PC-9 (cell line): ENCODE data around the gene PLXDC1. TPM values are rescaled to one million over a fixed set of nuclear protein-coding genes. Genes with fewer than 3 reads are reported as not detected.

Source experiments
- BruUV-seq: library from RNA; stranded (reverse); fragments of 400-500 nt; replicated peaks from 2 replicates; lab custom pipeline; 2021; lab: Mats Ljungman, UMichigan
- CTCF ChIA-PET: fragments of 300-600 bp; sonication (Branson Sonifier 250); formaldehyde crosslinking; loops from one replicate; lab custom pipeline; 2022; ENCODE audit warnings: antibody characterized with exemption; lab: Charles Lee
- POLR2A ChIA-PET: fragments of 300-600 bp; sonication (Branson Sonifier 250); formaldehyde crosslinking; loops from one replicate; lab custom pipeline; 2022; ENCODE audit warnings: antibody characterized with exemption; ENCODE audit not compliant: unreplicated experiment; lab: Charles Lee
- DNase-seq, 2 experiments: peaks; one replicate each; pipeline versions ENCODE4 v3.0.0 to v3.0.0-alpha.2; 2015 to 2022; ENCODE audit warnings: mixed read lengths in 1 of 2
- H2AFZ ChIP-seq: fragments of 200-600 bp; sonication (generic); 2 replicates; pipeline ENCODE4 v1.8.1; 2017; ENCODE audit warnings: antibody characterized with exemption
- H3F3A ChIP-seq: fragments of 200-600 bp; sonication (generic); 2 replicates; pipeline ENCODE4 v1.8.1; 2017; ENCODE audit warnings: antibody characterized with exemption, mild to moderate bottlenecking, low read depth; ENCODE audit not compliant: insufficient read depth
- H3K27ac ChIP-seq: fragments of 200-600 bp; sonication (generic); 2 replicates; pipeline ENCODE4 v1.6.1; 2016; ENCODE audit warnings: mixed run types
- H3K27me3 ChIP-seq: fragments of 200-600 bp; sonication (generic); 2 replicates; pipeline ENCODE4 v1.6.1; 2016; ENCODE audit warnings: low read depth, mixed run types; ENCODE audit not compliant: insufficient read depth
- H3K36me3 ChIP-seq: fragments of 200-600 bp; sonication (generic); 2 replicates; pipeline ENCODE4 v1.6.1; 2016; ENCODE audit warnings: low read depth, mixed run types
- H3K4me1 ChIP-seq: fragments of 200-600 bp; sonication (generic); replicated peaks from 2 replicates; pipeline ENCODE4 v1.6.1; 2016; ENCODE audit warnings: mixed run types; ENCODE audit not compliant: insufficient read depth
- H3K4me2 ChIP-seq: fragments of 200-600 bp; sonication (generic); 2 replicates; pipeline ENCODE4 v1.6.1; 2017; ENCODE audit warnings: mixed run types
- H3K4me3 ChIP-seq: fragments of 200-600 bp; sonication (generic); 2 replicates; pipeline ENCODE4 v1.6.1; 2016; ENCODE audit warnings: mixed run types
- H3K79me2 ChIP-seq: fragments of 200-600 bp; sonication (generic); 2 replicates; pipeline ENCODE4 v1.6.1; 2017; ENCODE audit warnings: low read depth, mixed run types
- H3K9me2 ChIP-seq: fragments of 200-600 bp; sonication (generic); 2 replicates; pipeline ENCODE4 v1.8.1; 2017; ENCODE audit warnings: mild to moderate bottlenecking; ENCODE audit not compliant: insufficient read depth
- H3K9me3 ChIP-seq: fragments of 200-600 bp; sonication (generic); 2 replicates; pipeline ENCODE4 v1.8.1; 2016; ENCODE audit warnings: low read depth; ENCODE audit not compliant: insufficient read depth
- H4K20me1 ChIP-seq: fragments of 200-600 bp; sonication (generic); 2 replicates; pipeline ENCODE4 v1.8.1; 2017; ENCODE audit not compliant: insufficient read depth
- EZH2 ChIP-seq: fragments of 200-600 bp; sonication (generic); IDR thresholded peaks from 2 replicates; pipeline ENCODE4 v1.8.0; 2017; ENCODE audit warnings: antibody characterized with exemption, low read depth
- intact Hi-C: fragments of 100-400 bp; cut with micrococcal nuclease; formaldehyde crosslinking; loops from one replicate; pipeline ENCODE4 v1.10.0; 2022; ENCODE audit not compliant: unreplicated experiment
- total RNA-seq: library from RNA; stranded (reverse); gene quantifications from 2 replicates; pipeline ENCODE4 v1.2.3, GENCODE V29; 2021
- TF ChIP-seq, protein P1 (sequence below): fragments of 200-600 bp; sonication (generic); conservative IDR thresholded peaks from 2 replicates; pipeline ENCODE4 v1.6.1; 2017; ENCODE audit warnings: mixed run types, antibody characterized with exemption, mild to moderate bottlenecking, moderate library complexity

PLXDC1 gene
- total RNA-seq, 1 experiment from 2014 or later, result 2.5 TPM

DNA sequence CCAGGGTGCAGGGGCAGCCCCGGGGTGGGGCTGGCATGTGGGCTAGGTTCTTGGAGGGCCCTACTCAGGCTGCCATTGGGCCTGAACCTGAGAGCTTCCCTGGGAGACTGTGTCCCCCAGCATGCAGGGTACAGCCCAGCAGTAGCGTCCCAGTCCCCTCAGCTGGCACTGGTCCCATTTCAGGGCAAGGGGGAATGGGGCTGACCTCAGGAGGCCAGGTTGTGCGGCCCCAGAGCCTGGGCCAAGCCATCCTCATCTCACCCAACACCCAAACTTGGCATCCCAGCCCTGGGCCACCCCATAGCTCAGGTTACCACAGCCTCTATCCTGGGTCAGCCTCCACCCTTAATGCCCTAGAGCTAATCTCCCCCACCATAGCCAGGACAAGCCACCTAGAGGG, 6.3 kb downstream of the PLXDC1 start:
- TF ChIP-seq, protein P1, sequence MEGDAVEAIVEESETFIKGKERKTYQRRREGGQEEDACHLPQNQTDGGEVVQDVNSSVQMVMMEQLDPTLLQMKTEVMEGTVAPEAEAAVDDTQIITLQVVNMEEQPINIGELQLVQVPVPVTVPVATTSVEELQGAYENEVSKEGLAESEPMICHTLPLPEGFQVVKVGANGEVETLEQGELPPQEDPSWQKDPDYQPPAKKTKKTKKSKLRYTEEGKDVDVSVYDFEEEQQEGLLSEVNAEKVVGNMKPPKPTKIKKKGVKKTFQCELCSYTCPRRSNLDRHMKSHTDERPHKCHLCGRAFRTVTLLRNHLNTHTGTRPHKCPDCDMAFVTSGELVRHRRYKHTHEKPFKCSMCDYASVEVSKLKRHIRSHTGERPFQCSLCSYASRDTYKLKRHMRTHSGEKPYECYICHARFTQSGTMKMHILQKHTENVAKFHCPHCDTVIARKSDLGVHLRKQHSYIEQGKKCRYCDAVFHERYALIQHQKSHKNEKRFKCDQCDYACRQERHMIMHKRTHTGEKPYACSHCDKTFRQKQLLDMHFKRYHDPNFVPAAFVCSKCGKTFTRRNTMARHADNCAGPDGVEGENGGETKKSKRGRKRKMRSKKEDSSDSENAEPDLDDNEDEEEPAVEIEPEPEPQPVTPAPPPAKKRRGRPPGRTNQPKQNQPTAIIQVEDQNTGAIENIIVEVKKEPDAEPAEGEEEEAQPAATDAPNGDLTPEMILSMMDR, result no peak
- no peak for TF ChIP-seq EZH2
- no peak for DNase-seq
- Histone ChIP-seq H3F3A (0 out of 2 replicates have a peak, but pooled peaks cover 9% of the 10 kb centered on the region), H3K4me2 (no peak overlapping the region), H3K4me3 (no peak overlapping the region), H3K79me2 (no peaks in the 10 kb centered on the region), H2AFZ (no peak overlapping the region), H3K36me3 (no peaks in the 10 kb centered on the region), H3K9me3 (no peaks in the 10 kb centered on the region), H4K20me1 (no peaks in the 10 kb centered on the region), H3K4me1 (no peaks in the 10 kb centered on the region), H3K27ac (no peak overlapping the region), H3K27me3 (no peaks in the 10 kb centered on the region), H3K9me2 (no peaks in the 10 kb centered on the region)
- POLR2A ChIA-PET, result interaction anchor here (0.6 kb wide), 1 partner anchor 74 kb away, joined by 4 read pairs; no protein-coding TSS in a partner anchor
- CTCF ChIA-PET, result interaction anchor here (1.1 kb wide), 1 partner anchor 8 kb away, joined by 5 read pairs; no protein-coding TSS in a partner anchor
- intact Hi-C loops, result no loop called here
- no TSS peak for BruUV-seq

DNA sequence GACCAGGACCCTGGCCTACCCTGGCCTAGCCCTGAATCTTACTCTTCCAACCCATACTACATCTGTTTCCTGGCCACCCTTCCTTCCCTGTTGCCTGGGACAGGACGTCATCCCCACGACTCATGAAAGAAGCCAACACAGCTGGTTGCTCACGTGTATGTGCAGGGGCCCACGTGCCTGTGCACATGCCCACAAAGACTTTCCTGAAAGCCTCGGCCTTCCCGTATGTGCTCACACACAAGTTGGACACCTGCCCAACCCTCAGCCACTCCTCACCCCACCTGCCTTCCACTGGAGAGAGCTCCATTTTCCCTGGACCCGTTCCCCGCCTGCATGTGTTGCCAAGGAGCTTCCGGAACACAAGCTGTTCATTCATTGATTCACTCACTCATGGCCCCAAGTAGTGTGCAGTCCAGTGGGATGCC, 7.0 kb downstream of the PLXDC1 start:
- Histone ChIP-seq H3K79me2 (no peaks in the 10 kb centered on the region), H2AFZ (no peak overlapping the region), H3K27ac (no peak overlapping the region), H3K9me3 (no peaks in the 10 kb centered on the region), H3K27me3 (no peaks in the 10 kb centered on the region), H3F3A (peaks cover 14% of the 10 kb centered on the region; the same call in 1 of the 2 replicates), H3K4me2 (no peak overlapping the region), H3K9me2 (no peaks in the 10 kb centered on the region), H4K20me1 (no peaks in the 10 kb centered on the region), H3K36me3 (no peaks in the 10 kb centered on the region), H3K4me3 (no peak overlapping the region), H3K4me1 (peaks cover 7% of the 10 kb centered on the region)
- POLR2A ChIA-PET, result no interaction called here
- BruUV-seq, result no TSS peak
- no peak for TF ChIP-seq EZH2
- TF ChIP-seq, protein P1, result no peak
- DNase-seq, result peak in 1 of 2 experiments; percentile 44
- intact Hi-C loops, result no loop called here
- CTCF ChIA-PET, result interaction anchor here (1.1 kb wide), 1 partner anchor 8 kb away, joined by 5 read pairs; no protein-coding TSS in a partner anchor

DNA sequence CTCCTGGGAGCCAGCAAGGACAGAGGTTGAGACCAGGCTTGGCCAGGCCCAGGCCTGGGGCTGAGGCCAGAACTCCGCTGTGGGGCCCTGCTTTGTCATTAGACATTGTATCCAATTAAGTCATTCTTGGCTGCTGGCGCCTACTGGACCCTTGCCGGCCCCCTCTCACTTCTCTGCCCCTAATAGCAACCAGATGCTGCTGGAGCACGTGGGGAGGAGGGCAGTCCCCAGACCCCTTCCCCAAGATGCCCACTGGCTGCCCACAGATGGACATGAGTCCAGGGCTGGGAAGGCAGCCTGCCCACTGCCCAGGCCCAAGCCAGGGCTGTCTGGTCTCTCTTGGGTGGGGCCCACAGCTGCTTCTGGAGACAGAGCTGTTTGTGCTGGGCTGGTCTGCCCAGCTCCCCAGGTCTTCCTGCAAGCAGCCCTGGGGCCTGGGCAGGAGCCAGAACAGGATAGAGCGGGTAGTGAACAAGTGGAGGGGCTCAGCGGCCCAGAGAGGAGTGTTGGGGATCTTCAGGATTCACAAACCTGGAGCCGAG, 7.8 kb downstream of the PLXDC1 start:
- H3K27me3 ChIP-seq, result no peaks in the 10 kb centered on the region
- ChIA-PET CTCF (no interaction called here), POLR2A (no interaction called here)
- no peaks in the 10 kb centered on the region for H3K9me2 ChIP-seq
- H3F3A ChIP-seq, result peaks cover 23% of the 10 kb centered on the region; the same call in 1 of the 2 replicates
- no peak for DNase-seq
- H4K20me1 ChIP-seq, result no peaks in the 10 kb centered on the region
- H3K9me3 ChIP-seq, result no peaks in the 10 kb centered on the region
- peaks cover 15% of the 10 kb centered on the region for H3K4me1 ChIP-seq
- no peaks in the 10 kb centered on the region for H3K36me3 ChIP-seq
- no peak overlapping the region for H3K4me3 ChIP-seq
- TF ChIP-seq EZH2, result no peak
- TF ChIP-seq, protein P1, result no peak
- no peak overlapping the region for H3K27ac ChIP-seq
- H2AFZ ChIP-seq, result no peak overlapping the region
- H3K79me2 ChIP-seq, result no peaks in the 10 kb centered on the region
- intact Hi-C loops, result no loop called here
- no peak overlapping the region for H3K4me2 ChIP-seq
- no TSS peak for BruUV-seq
